Measurements from ENCODE around the gene OR1E2. TPM values are rescaled to one million over a fixed set of nuclear protein-coding genes. Genes with fewer than 3 reads are reported as not detected.
"Not testable (repeated sequence)": the region's sequence is repeated elsewhere in the genome, so short reads cannot be mapped to it uniquely, and the experiment has no call there.

OR1E2 gene
- total RNA-seq, 1 experiment from 2014 or later = not detected

- no peak within 1 kb of the TSS for H3K4me3 ChIP-seq (ENCODE audit: low read depth in 2 of 2, low read length in 2 of 2)
- no peaks in the 10 kb centered on the region for H3K4me1 ChIP-seq (ENCODE audit: control insufficient read depth, insufficient read depth, low read length)
- DNase-seq (ENCODE audit: low read depth, low spot score) = no peak
- TF ChIP-seq TCF7L2 (IDR thresholded peaks at IDR 0.05; ENCODE audit: low read depth, low read length) (no peak), SIN3A (IDR thresholded peaks at IDR 0.05; ENCODE audit: borderline replicate concordance, insufficient read depth, low read depth, low read length) (no peak), POLR2AphosphoS5 (IDR thresholded peaks at IDR 0.05; ENCODE audit: low read depth, low read length) (no peak), CTCF (IDR thresholded peaks at IDR 0.05) (no peak), REST (IDR thresholded peaks at IDR 0.05; ENCODE audit: insufficient read depth in 1 of 2, low read depth in 2 of 2, low read length in 1 of 2) (no peak)
- POLR2A ChIA-PET = interaction anchor here (0.6 kb wide), 1 partner anchor 166 kb away, joined by 3 read pairs; no protein-coding TSS in a partner anchor
- CTCF ChIA-PET = no interaction called here
- H3K27ac ChIP-seq (ENCODE audit: low read length) = no peak within 1 kb of the TSS
- no peaks in the 10 kb centered on the region for H3K27me3 ChIP-seq (ENCODE audit: control insufficient read depth, insufficient read depth, low read length)
- no peaks in the 10 kb centered on the region for H3K9me3 ChIP-seq (ENCODE audit: control insufficient read depth, insufficient read depth, low read depth, low read length)
- intact Hi-C loops (cut with micrococcal nuclease; ENCODE audit: unreplicated experiment) (no loop called here), in situ Hi-C loops (cut with HindIII; ENCODE audit: low pct_unique_long_range_greater_than_20kb, low sequenced_read_pairs) (no loop called here)
- no peak for ATAC-seq
- no peaks in the 10 kb centered on the region for H3K36me3 ChIP-seq (ENCODE audit: control insufficient read depth, insufficient read depth, low read length)
- BruUV-seq (replicated peaks) = no TSS peak
These were observed 22.6 kb downstream of the OR1E2 start, which contains the start of gene OR3A3 for GRCh38 chr17:3411070-3411469. OR3A3 (plus strand) TSS chr17:3411370.

- H3K27ac ChIP-seq (ENCODE audit: low read length); POLR2A ChIA-PET; ATAC-seq; in situ Hi-C loops (cut with HindIII; ENCODE audit: low pct_unique_long_range_greater_than_20kb, low sequenced_read_pairs); H3K4me1 ChIP-seq (ENCODE audit: control insufficient read depth, insufficient read depth, low read length); H3K27me3 ChIP-seq (ENCODE audit: control insufficient read depth, insufficient read depth, low read length); intact Hi-C loops (cut with micrococcal nuclease; ENCODE audit: unreplicated experiment); H3K9me3 ChIP-seq (ENCODE audit: control insufficient read depth, insufficient read depth, low read depth, low read length); H3K4me3 ChIP-seq (ENCODE audit: low read depth in 2 of 2, low read length in 2 of 2); BruUV-seq (replicated peaks); DNase-seq (ENCODE audit: low read depth, low spot score); CTCF ChIA-PET; H3K36me3 ChIP-seq (ENCODE audit: control insufficient read depth, insufficient read depth, low read length): not testable (repeated sequence)
These were observed 29.8 kb downstream of the OR1E2 start for GRCh38 chr17:3403856-3404255.

- TF ChIP-seq SIN3A (IDR thresholded peaks at IDR 0.05; ENCODE audit: borderline replicate concordance, insufficient read depth, low read depth, low read length) = no peak
- TF ChIP-seq REST (IDR thresholded peaks at IDR 0.05; ENCODE audit: insufficient read depth in 1 of 2, low read depth in 2 of 2, low read length in 1 of 2) = no peak
- TF ChIP-seq CTCF (IDR thresholded peaks at IDR 0.05) = no peak
- TF ChIP-seq TCF7L2 (IDR thresholded peaks at IDR 0.05; ENCODE audit: low read depth, low read length) = no peak
- TF ChIP-seq POLR2AphosphoS5 (IDR thresholded peaks at IDR 0.05; ENCODE audit: low read depth, low read length) = no peak
- DNase-seq (ENCODE audit: low read depth, low spot score) (no peak), ATAC-seq (no peak)
- no peaks in the 10 kb centered on the region for H3K4me1 ChIP-seq (ENCODE audit: control insufficient read depth, insufficient read depth, low read length)
- H3K4me3 ChIP-seq (ENCODE audit: low read depth in 2 of 2, low read length in 2 of 2) = no peak overlapping the region
- no peak overlapping the region for H3K27ac ChIP-seq (ENCODE audit: low read length)
- H3K9me3 ChIP-seq (ENCODE audit: control insufficient read depth, insufficient read depth, low read depth, low read length) = no peaks in the 10 kb centered on the region
- no peaks in the 10 kb centered on the region; the same call in 1 of the 2 replicates for H3K27me3 ChIP-seq (ENCODE audit: control insufficient read depth, insufficient read depth, low read length)
- POLR2A ChIA-PET = no interaction called here
- intact Hi-C loops (cut with micrococcal nuclease; ENCODE audit: unreplicated experiment) = no loop called here
- CTCF ChIA-PET = no interaction called here
- no TSS peak for BruUV-seq (replicated peaks)
- in situ Hi-C loops (cut with HindIII; ENCODE audit: low pct_unique_long_range_greater_than_20kb, low sequenced_read_pairs) = no loop called here
- no peaks in the 10 kb centered on the region for H3K36me3 ChIP-seq (ENCODE audit: control insufficient read depth, insufficient read depth, low read length)
These were observed 31.9 kb downstream of the OR1E2 start for GRCh38 chr17:3401786-3402185.
